GM18861 (cell line): ENCODE results near the gene AHSA1.

Experiments
- ATAC-seq: cut with Tn5 transposase; IDR thresholded peaks from one replicate; pipeline ENCODE4 v1.9.1; 2021; ENCODE audit not compliant: unreplicated experiment

The AHSA1 gene

GRCh38 chr14:77507762-77508161, 49.9 kb downstream of the AHSA1 start:
- no peak for ATAC-seq

GRCh38 chr14:77508249-77508648, 50.4 kb downstream of the AHSA1 start:
- ATAC-seq = no peak

- ATAC-seq = no peak
These were observed 51.0 kb downstream of the AHSA1 start for GRCh38 chr14:77508876-77509275.

DNA sequence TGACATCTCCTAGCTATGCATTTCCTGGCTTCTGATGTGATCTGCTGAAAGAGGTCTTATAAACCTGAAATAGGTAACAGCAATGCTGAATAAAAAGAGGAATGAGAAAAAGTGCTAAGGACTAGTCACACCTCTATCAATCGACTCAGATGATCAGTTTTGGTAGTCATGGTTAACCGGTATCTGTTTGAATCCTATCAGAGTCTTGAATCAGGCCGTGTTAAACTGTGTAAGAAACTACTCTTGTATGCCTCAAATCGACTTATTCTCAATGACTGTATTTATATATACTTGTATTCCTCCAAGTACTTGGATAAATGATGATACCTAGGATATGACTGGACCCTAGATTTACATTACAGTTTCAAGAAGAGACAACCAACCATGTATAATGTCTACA, 51.5 kb downstream of the AHSA1 start:
- no peak for ATAC-seq

DNA sequence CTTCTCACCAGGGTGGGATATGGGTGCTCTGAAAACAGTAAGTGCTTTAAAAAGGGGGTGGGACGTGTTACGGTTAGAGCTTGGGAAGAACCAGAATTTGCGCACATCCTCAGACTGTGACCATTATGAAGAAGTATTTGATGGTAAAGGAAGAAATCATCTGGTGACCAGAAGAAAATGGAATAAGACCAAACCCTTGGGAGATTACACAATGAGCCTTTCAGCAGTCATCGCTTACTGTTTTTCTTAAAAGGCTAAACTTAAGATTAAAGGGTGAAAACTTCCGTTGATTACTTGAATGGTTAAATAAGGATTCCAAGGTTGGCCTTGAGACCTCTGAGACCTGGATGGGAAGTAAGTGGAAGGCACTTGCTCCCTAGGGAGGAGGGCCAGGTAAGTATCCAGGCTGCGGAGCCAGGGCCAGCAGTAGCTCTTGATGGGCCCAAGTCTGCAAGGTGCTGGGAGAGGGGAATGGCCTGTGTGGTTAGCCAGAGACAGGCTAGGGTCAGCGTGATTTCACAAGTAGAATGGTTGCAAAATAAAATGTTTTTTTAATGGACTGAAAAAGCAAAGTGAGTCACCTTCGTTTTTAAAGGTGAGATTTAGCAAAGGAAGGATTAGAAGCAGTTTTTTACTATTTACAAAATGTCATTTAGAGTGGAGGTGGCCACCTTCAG, 53.7 kb downstream of the AHSA1 start:
- no peak for ATAC-seq

DNA sequence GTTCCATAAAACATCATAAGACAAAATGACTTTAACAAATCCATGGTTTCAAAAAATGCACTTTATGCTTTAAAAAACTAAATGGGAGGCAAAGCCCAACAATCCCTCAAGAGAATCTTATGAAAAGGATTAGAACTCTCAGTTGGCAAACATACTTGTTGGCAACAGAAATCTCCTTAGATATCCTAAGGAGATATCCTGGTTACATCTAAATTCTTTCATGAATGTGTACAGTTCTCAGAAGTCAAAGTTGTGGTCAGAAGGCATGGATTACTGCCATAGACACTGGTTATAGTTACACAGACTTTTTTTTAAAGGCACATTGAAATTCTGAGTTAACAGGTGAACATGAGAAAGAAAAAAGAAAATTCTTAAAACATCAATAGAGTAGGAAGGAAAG, 58.2 kb downstream of the AHSA1 start:
- ATAC-seq = no peak
